Measurements from ENCODE around the gene WFIKKN1.

- TF ChIP-seq SUZ12 (IDR thresholded peaks at IDR 0.05) (no peak), PKNOX1 (IDR thresholded peaks at IDR 0.05) (no peak), ZNF384 (IDR thresholded peaks at IDR 0.05) (no peak), TARDBP (IDR thresholded peaks at IDR 0.05) (no peak), BHLHE40 (IDR thresholded peaks at IDR 0.05; ENCODE audit: borderline replicate concordance) (no peak), FOXA1 (IDR thresholded peaks at IDR 0.05) (no peak), SP1 (IDR thresholded peaks at IDR 0.05) (no peak), ARNT (IDR thresholded peaks at IDR 0.05) (no peak), ELF4 (IDR thresholded peaks at IDR 0.05) (no peak), L3MBTL2 (conservative IDR thresholded peaks at IDR 0.05) (peak; percentile 33), FOXM1 (IDR thresholded peaks at IDR 0.05; ENCODE audit: borderline replicate concordance) (no peak), CTBP1 (IDR thresholded peaks at IDR 0.05; ENCODE audit: borderline replicate concordance) (no peak)
Observed at GRCh38 chr16:683396-684070, 52.7 kb downstream of the WFIKKN1 start.
